Measurements from ENCODE around the gene STAP2.
"Not testable (repeated sequence)": the region's sequence is repeated elsewhere in the genome, so short reads cannot be mapped to it uniquely, and the experiment has no call there.

- TF ChIP-seq POLR2A, POLR2AphosphoS5 (IDR thresholded peaks at IDR 0.05; ENCODE audit: low read depth, low read length): not testable (repeated sequence)
Observed at GRCh38 chr19:4349225-4349624, 10.6 kb upstream of the STAP2 start.

Measured in GM12892 (cell line).